Measurements from ENCODE around the gene CCNO.

Gene CCNO

GRCh38 chr5:55222092-55222984 is 11.1 kb downstream of the CCNO start:
- DNase-seq, result no peak

GRCh38 chr5:55220433-55221185 is 12.8 kb downstream of the CCNO start:
- no peak for DNase-seq

DNA sequence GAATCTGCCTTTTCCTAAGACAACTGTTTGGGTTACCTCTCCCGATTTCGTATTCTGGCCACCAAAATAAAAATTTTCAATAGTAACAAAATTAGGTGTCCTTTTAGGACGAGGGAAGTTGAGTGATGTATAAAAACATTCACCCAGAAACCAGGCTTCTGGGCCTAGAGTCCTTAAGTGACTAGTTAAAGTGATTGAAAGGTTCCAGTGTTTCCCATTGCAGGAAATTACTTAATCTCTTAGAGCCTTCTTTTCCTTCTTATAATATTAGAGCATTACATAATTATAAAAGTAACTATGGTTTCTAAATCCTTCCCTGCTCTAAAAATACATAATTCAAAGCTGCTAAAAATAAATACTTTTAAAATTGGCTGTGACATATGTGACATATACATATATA is 13.6 kb downstream of the CCNO start:
- DNase-seq, result no peak

DNA sequence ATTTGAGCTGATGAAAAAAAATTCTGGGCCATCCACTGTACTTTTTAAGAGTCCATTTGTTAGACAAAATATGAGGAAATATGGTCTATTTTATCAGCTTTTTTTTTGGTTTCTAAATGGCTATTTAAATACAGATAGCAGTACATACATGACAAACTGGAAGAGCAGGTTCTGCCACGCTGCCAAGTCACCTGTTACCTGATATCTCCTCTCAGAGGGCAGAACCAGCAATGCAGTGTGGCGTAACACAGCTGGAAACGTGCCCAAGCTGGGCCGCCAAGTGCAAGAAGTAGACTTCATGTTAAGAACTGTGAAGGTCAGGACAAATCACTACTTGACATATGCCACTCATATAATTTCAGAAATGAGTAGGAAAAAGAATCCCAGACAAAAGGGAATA is 14.4 kb downstream of the CCNO start:
- DNase-seq, result no peak

DNA sequence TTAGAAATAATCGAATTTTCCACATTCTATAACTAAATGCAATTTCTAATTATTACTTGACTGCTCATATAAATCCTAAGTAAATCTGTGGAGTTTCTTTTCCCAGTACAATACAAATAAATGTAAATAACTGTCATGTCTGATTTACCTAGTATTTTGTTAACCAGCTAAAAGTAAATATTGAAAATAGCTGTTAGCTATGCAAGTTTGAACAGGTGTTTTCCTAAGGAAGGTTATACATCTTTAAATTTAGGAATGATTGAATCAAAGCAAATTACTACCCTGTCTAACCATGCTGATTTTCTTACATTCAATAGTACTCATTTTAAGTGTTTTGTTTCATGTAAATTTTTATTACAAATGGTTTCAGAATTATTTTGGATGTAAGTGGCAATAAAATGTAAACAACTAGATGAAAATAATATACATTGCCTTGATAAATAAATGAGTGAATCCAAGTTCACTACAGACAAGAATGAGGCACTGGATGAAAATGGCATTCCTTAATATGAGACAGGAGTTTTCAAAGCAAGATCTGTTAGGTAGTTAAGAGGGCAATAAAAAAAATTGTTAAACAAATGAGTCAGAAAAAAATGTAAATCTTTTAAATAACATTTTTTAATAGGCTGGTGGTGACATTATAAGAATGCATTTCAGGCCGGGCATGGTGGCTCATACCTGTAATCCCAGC is 22.1 kb downstream of the CCNO start:
- DNase-seq, result no peak

DNA sequence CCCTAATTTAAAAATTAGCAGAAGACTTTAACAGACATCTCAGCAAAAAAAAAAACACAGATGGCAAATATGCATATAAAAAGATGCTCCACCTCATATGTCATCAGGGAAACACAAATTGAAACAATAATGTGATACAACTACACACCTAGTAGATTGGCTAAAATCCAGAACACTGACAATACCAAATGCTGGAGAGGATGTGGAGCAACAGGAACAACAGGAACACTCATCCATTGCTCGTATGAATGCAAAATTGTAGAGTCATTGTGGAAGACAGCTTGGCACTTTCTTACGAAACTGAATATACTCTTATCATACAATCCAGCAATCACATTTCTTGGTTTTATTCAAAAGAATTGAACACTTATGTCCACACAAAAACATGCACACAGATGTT is 28.4 kb downstream of the CCNO start:
- no peak for DNase-seq

DNA sequence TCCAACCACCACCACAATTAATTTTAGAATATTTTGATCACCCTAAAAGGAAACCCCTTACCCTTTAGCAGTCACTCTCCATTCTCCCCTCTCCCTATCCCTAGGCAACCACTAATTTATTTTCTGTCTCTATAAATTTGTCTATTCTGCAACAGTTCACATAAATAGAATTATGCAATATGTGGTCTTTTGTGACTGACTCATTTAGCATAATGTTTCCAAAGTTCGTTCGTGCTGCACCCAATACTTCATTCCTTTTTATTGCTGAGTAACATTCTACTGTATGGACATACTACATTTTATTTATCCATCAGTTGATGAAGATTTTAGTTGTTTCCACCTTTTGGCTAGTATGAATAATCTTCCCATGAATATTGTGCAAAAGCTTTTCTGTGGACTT is 42.2 kb downstream of the CCNO start:
- no peak for DNase-seq

DNA sequence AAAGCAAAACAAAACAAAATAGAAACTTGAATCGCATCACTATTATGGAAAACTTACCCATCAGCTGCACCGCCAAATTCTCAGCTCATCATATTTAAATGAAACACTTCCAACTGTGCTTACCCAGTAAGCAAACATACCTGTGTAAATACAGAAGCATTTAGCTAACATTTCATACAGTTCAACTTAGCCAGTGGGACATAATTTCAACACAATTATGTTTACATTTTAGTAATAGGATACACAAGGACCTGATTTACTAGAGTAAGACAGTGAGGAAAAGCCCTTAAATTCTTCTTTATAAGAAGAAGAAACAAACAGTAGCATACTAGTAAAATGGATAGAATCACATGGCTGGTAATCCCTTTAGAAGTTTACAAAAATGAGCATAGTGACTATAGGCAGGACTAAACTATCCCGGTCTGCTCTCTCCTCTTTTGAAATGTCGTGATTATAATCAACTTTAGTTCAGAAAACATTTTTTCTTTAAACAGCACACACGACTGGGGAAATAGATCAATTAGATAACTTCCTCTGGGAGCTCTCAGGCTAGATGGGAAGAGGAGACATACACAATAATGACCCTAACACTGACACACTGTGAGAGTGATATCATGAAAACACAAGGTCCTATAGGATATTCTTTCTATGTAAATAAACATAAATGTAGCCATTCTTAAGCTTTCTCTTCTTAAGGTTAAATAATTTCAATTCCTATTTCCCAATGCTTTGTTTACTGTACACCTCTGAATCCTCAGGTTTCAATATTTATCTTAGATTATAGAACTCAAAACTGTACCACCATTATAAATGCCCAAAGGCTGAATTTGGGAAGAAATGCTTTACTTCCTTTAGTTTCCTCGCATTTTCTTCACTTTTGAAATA is 44.5 kb downstream of the CCNO start:
- no peak for DNase-seq

DNA sequence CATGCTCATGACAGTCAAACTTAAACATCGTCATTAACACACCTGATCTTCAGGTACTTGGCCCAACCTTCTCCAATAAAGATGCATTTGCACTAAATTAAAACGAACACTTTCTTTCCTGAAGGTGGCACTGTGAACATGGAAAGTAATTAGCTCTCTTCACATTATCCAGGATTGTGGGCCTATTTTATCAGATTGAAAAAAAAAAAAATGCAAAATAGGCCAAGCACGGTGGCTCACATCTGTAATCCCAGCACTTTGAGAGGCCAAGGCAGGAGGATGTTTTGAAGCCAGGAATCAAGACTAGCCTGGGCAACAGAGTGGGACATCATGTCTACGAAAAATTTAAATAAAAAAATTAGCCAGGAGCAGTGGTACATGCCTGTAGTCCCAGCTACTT is 46.0 kb downstream of the CCNO start:
- DNase-seq, result no peak
